Epithelial cell of esophagus (primary cell): ENCODE measurements around the gene INTS6.

Experiments used
- DNase-seq: peaks from one replicate; pipeline ENCODE4 v3.0.0; 2010; ENCODE audit warnings: low read depth
- H3K4me3 ChIP-seq: 2 replicates; pipeline ENCODE4 v1.5.1; 2011; ENCODE audit warnings: mild to moderate bottlenecking, low read length, control low read depth
- CTCF ChIP-seq: IDR thresholded peaks from 2 replicates; pipeline ENCODE4 v1.5.1; 2011; ENCODE audit warnings: low read depth, mild to moderate bottlenecking, low read length, control low read depth, inconsistent platforms; ENCODE audit not compliant: insufficient read depth; ENCODE audit errors: missing control alignments

The INTS6 gene

GRCh38 chr13:51455532-51455931 is 2.7 kb upstream of the INTS6 start:
- TF ChIP-seq CTCF: no peak
- no peak overlapping the region for H3K4me3 ChIP-seq

GRCh38 chr13:51453959-51454703 is 1.3 kb upstream of the INTS6 start:
- peak overlapping the region; percentile 76 for H3K4me3 ChIP-seq
- peak; percentile 30 for DNase-seq
- no peak for TF ChIP-seq CTCF

More at GRCh38 chr13:51455532-51455931, 2.7 kb upstream of the INTS6 start:
- DNase-seq: no peak

GRCh38 chr13:51453207-51453958 is 547 bp upstream of the INTS6 start:
- TF ChIP-seq CTCF: no peak
- DNase-seq: no peak
- H3K4me3 ChIP-seq: peak overlapping the region; percentile 76

- TF ChIP-seq CTCF: no peak
- peak; percentile 58 for DNase-seq
- H3K4me3 ChIP-seq: peak overlapping the region; percentile 82
These were observed 1.1 kb downstream of the INTS6 start for GRCh38 chr13:51451467-51452360.

- DNase-seq: no peak
- TF ChIP-seq CTCF: no peak
- peak overlapping the region; percentile 82 for H3K4me3 ChIP-seq
These were observed 1.7 kb downstream of the INTS6 start for GRCh38 chr13:51451134-51451466.

- no peak overlapping the region for H3K4me3 ChIP-seq
- DNase-seq: no peak
- TF ChIP-seq CTCF: no peak
These were observed 3.8 kb downstream of the INTS6 start for GRCh38 chr13:51449018-51449417.
